HepG2 (cell line): Measurements from ENCODE around the gene MEI1. TPM values are rescaled to one million over a fixed set of nuclear protein-coding genes. Genes with fewer than 3 reads are reported as not detected.

ENCODE experiments used
- ATAC-seq: fragments of 200-7000 bp; cut with Tn5 transposase; 3 replicates; pipeline ENCODE4 v1.9.1; 2020; ENCODE audit warnings: mild to moderate bottlenecking, moderate library complexity
- BruUV-seq: library from RNA; stranded (reverse); fragments of 400-500 nt; replicated peaks from 2 replicates; lab custom pipeline; 2021; lab: Mats Ljungman, UMichigan
- CTCF ChIA-PET: fragments of 300-600 bp; formaldehyde crosslinking; extraction: SDS; loops from one replicate; lab custom pipeline; 2021; ENCODE audit warnings: low total read pairs, inconsistent platforms, low intra/inter-chr PET ratio; lab: Yijun Ruan, JAX
- POLR2A ChIA-PET: fragments of 350-600 bp; sonication (Branson Sonifier 250); formaldehyde crosslinking; loops from one replicate; lab custom pipeline; 2020; ENCODE audit warnings: antibody characterized with exemption, inconsistent platforms; lab: Yijun Ruan, JAX
- DNase-seq: peaks from one replicate; pipeline ENCODE4 v3.0.0-alpha.2; 2015; ENCODE audit warnings: low spot score
- FAIRE-seq: peaks from 3 replicates; lab custom pipeline; 2011; peaks lifted over from hg19 to GRCh38; lab: Jason Lieb, UNC
- H2AFZ ChIP-seq: one replicate; pipeline ENCODE4 v1.6.1; 2011; ENCODE audit warnings: low read length, inconsistent platforms
- H3K27ac ChIP-seq: fragments of 300-600 bp; 3 replicates; pipeline ENCODE4 v1.8.0; 2011; ENCODE audit warnings: mixed run types, mild to moderate bottlenecking, mixed read lengths, low read length, inconsistent platforms; ENCODE audit not compliant: insufficient read depth; ENCODE audit errors: extremely low read length
- H3K27me3 ChIP-seq, 2 experiments: fragments of 200-600 bp in 1 of 2; 2 replicates in 1 of 2; 3 replicates in 1 of 2; pipeline versions ENCODE4 v1.6.0 to v1.8.0; 2011; ENCODE audit warnings: low read length in 2 of 2, mild to moderate bottlenecking in 2 of 2, moderate library complexity in 2 of 2, inconsistent platforms in 1 of 2; ENCODE audit not compliant: insufficient read depth in 2 of 2, control insufficient read depth in 1 of 2
- H3K36me3 ChIP-seq, 2 experiments: fragments of 200-600 bp in 1 of 2; replicated peaks in 1 of 2; 2 replicates in 1 of 2; 3 replicates in 1 of 2; pipeline versions ENCODE4 v1.5.1 to v1.8.0; 2011; ENCODE audit warnings: low read length in 2 of 2, inconsistent platforms in 1 of 2; ENCODE audit not compliant: insufficient read depth in 2 of 2, control insufficient read depth in 1 of 2
- H3K4me1 ChIP-seq: 2 replicates; pipeline ENCODE4 v1.5.1; 2012; ENCODE audit warnings: low read length, inconsistent platforms; ENCODE audit not compliant: insufficient read depth
- H3K4me2 ChIP-seq: 2 replicates; pipeline ENCODE4 v1.6.0; 2011; ENCODE audit warnings: low read depth, low read length, inconsistent platforms
- H3K4me3 ChIP-seq, 3 experiments: fragments of 200-600 bp in 1 of 3; sonication (generic), shearing (Covaris generic) in 1 of 3; replicated peaks in 1 of 3; 2 replicates each; pipeline ENCODE4 v1.5.1; 2011 to 2016; ENCODE audit warnings: low read length in 3 of 3, inconsistent platforms in 2 of 3, low read depth in 2 of 3, mild to moderate bottlenecking in 2 of 3, control low read depth in 1 of 3, mixed read lengths in 1 of 3; ENCODE audit not compliant: insufficient read depth in 1 of 3
- H3K79me2 ChIP-seq: one replicate; pipeline ENCODE4 v1.6.1; 2011; ENCODE audit warnings: low read length, inconsistent platforms; ENCODE audit not compliant: insufficient read depth
- H3K9ac ChIP-seq: 2 replicates; pipeline ENCODE4 v1.6.0; 2011; ENCODE audit warnings: mild to moderate bottlenecking, low read depth, low read length, inconsistent platforms; ENCODE audit not compliant: insufficient read depth
- H3K9me3 ChIP-seq: 2 replicates; pipeline ENCODE4 v1.5.1; 2012; ENCODE audit warnings: mild to moderate bottlenecking, low read length
- H4K20me1 ChIP-seq: 2 replicates; pipeline ENCODE4 v1.6.0; 2011; ENCODE audit warnings: inconsistent platforms, mild to moderate bottlenecking, low read length, moderate library complexity; ENCODE audit not compliant: insufficient read depth
- ATF3 ChIP-seq: sonication (generic); formaldehyde crosslinking; IDR thresholded peaks from 2 replicates; pipeline ENCODE4 v1.4.0; 2020; ENCODE audit warnings: missing genetic modification reagents
- ATF6 ChIP-seq: sonication (generic); formaldehyde crosslinking; conservative IDR thresholded peaks from 2 replicates; pipeline ENCODE4 v1.4.0; 2020; ENCODE audit warnings: missing genetic modification reagents
- BRD4 ChIP-seq: sonication (generic); formaldehyde crosslinking; IDR thresholded peaks from 2 replicates; pipeline ENCODE4 v1.4.0; 2020; ENCODE audit warnings: missing genetic modification reagents
- CEBPG ChIP-seq: IDR thresholded peaks from 2 replicates; pipeline ENCODE4 v1.6.1; 2016
- FIP1L1 ChIP-seq: fragments of 200-400 bp; formaldehyde crosslinking; IDR thresholded peaks from 2 replicates; pipeline ENCODE4 v1.6.1; 2018; ENCODE audit warnings: low read depth, mild to moderate bottlenecking, low read length, moderate library complexity, borderline replicate concordance; ENCODE audit not compliant: insufficient read depth
- FOXK2 ChIP-seq: fragments of 450-650 bp; IDR thresholded peaks from 2 replicates; pipeline ENCODE4 v1.6.1; 2016
- GABPB1 ChIP-seq: IDR thresholded peaks from 2 replicates; pipeline ENCODE4 v1.6.1; 2016; ENCODE audit warnings: mild to moderate bottlenecking, missing genetic modification reagents, moderate library complexity, missing compliant biosample characterization
- HBP1 ChIP-seq: IDR thresholded peaks from 2 replicates; pipeline ENCODE4 v1.6.1; 2016; ENCODE audit warnings: low read depth, control low read depth
- REL ChIP-seq: sonication (generic); formaldehyde crosslinking; conservative IDR thresholded peaks from 2 replicates; pipeline ENCODE4 v1.8.0; 2022; ENCODE audit warnings: mild to moderate bottlenecking, missing genetic modification reagents, moderate library complexity
- RFXANK ChIP-seq: IDR thresholded peaks from 2 replicates; pipeline ENCODE4 v1.6.1; 2016
- TP53 ChIP-seq: sonication (generic); formaldehyde crosslinking; conservative IDR thresholded peaks from 2 replicates; pipeline ENCODE4 v1.4.0; 2020; ENCODE audit warnings: missing genetic modification reagents
- ZBTB3 ChIP-seq: sonication (generic); formaldehyde crosslinking; IDR thresholded peaks from 2 replicates; pipeline ENCODE4 v1.4.0; 2020; ENCODE audit warnings: low read depth, mild to moderate bottlenecking, moderate library complexity, missing genetic modification reagents, borderline replicate concordance
- ZNF124 ChIP-seq: sonication (generic); formaldehyde crosslinking; IDR thresholded peaks from 2 replicates; pipeline ENCODE4 v1.4.0; 2020; ENCODE audit warnings: missing genetic modification reagents
- ZNF652 ChIP-seq: IDR thresholded peaks from 2 replicates; pipeline ENCODE4 v1.6.1; 2016; ENCODE audit warnings: low read depth, borderline replicate concordance
- ZNF883 ChIP-seq: sonication (generic); formaldehyde crosslinking; IDR thresholded peaks from 2 replicates; pipeline ENCODE4 v1.5.1; 2020; ENCODE audit warnings: mild to moderate bottlenecking, missing genetic modification reagents; ENCODE audit errors: not compliant biosample characterization
- WGBS: methylation state at CpG from one replicate; pipeline ENCODE4 v1.1.6; 2017; ENCODE audit warnings: low lambda C conversion rate; 5-methylcytosine and 5-hydroxymethylcytosine counted together
- in situ Hi-C: cut with HindIII; loops from 2 replicates; pipeline ENCODE4 v1.10.0; 2017; ENCODE audit warnings: low pct_unique_long_range_greater_than_20kb; ENCODE audit not compliant: extremely low pct_ligation_motif_present
- intact Hi-C: fragments of 100-400 bp; cut with micrococcal nuclease; formaldehyde crosslinking; loops from one replicate; pipeline ENCODE4 v1.10.0; 2022; ENCODE audit not compliant: unreplicated experiment
- polyA plus RNA-seq, 8 experiments: library from polyadenylated mRNA; depleted of rRNA in 3 of 8; stranded (reverse) in 7 of 8; unstranded in 1 of 8; fragments of >200 nt; fragmentation: Illumina TruSeq in 4 of 8; extraction: Trizol in 4 of 8; gene quantifications; 2 replicates each; pipeline versions ENCODE4 v1.2.1 to v1.2.3, GENCODE V29; 2011 to 2016; ENCODE audit warnings: low read depth in 4 of 8, missing spikeins in 1 of 8, mixed read lengths in 1 of 8; ENCODE audit not compliant: insufficient read depth in 1 of 8
- total RNA-seq, 5 experiments: library from RNA; depleted of rRNA; stranded (reverse); fragments of >200 nt; fragmentation: Illumina TruSeq; extraction: Trizol; gene quantifications; 2 replicates each; pipeline ENCODE4 v1.2.3, GENCODE V29; 2016; ENCODE audit warnings: low read depth in 1 of 5

Gene MEI1
- total and polyA plus RNA-seq, 2 of the 13 experiments (the other 11 are each of a cell fraction or from before 2014, with no cell fraction given) = 0.75 to 1.9 TPM

- no peaks in the 10 kb centered on the region for H3K9me3 ChIP-seq
- no TSS peak for BruUV-seq
- H2AFZ ChIP-seq = no peak overlapping the region
- H3K36me3 ChIP-seq = peaks cover 28 to 78% of the 10 kb centered on the region in 2 experiments
- no peak overlapping the region for H3K9ac ChIP-seq
- no peak overlapping the region for H3K4me3 ChIP-seq
- DNase-seq (no peak), ATAC-seq (no peak), FAIRE-seq (no peak)
- H3K4me2 ChIP-seq = no peak overlapping the region
- CTCF ChIA-PET = no interaction called here
- peaks cover 36% of the 10 kb centered on the region for H3K4me1 ChIP-seq
- WGBS = 98% methylated on average over 11 of the region's 11 CpGs
- no peak overlapping the region for H3K27ac ChIP-seq
- H3K27me3 ChIP-seq = no peaks in the 10 kb centered on the region; a peak in 1 of 5 replicates
- intact Hi-C loops = no loop called here
- H4K20me1 ChIP-seq = peaks cover 3% of the 10 kb centered on the region; the same call in 1 of the 2 replicates
- TF ChIP-seq CEBPG (CRISPR knock-in tag) (no peak), HBP1 (CRISPR knock-in tag) (no peak), BRD4 (CRISPR knock-in tag) (no peak), GABPB1 (no peak), ATF3 (CRISPR knock-in tag) (no peak), ZNF883 (no peak), FOXK2 (no peak), ATF6 (no peak), REL (no peak), FIP1L1 (no peak), ZNF124 (CRISPR knock-in tag) (no peak), RFXANK (CRISPR knock-in tag) (no peak), TP53 (CRISPR knock-in tag) (no peak), ZBTB3 (CRISPR knock-in tag) (no peak), ZNF652 (CRISPR knock-in tag) (no peak)
- TF ChIP-seq, all 625 proteins: peak for 0
- in situ Hi-C loops = no loop called here
- POLR2A ChIA-PET = interaction anchor here (1.1 kb wide), 1 partner anchor 30 kb away, joined by 6 read pairs; the partner anchor contains the start of genes DESI1 and XRCC6
- H3K79me2 ChIP-seq = peaks cover 3% of the 10 kb centered on the region
Measured at GRCh38 chr22:41650821-41651220, 48.5 kb upstream of the MEI1 start.
